HEK293T (cell line): ENCODE results near the gene SNCAIP.

Experiments
- HDGF ChIP-seq: fragments of 450-650 bp; IDR thresholded peaks from 2 replicates; pipeline ENCODE4 v1.6.1; 2017; ENCODE audit warnings: antibody characterized with exemption, borderline replicate concordance
- L3MBTL2 ChIP-seq: fragments of 450-650 bp; conservative IDR thresholded peaks from 2 replicates; pipeline ENCODE4 v1.6.1; 2016; ENCODE audit warnings: mild to moderate bottlenecking
- SP1 ChIP-seq: fragments of 450-650 bp; IDR thresholded peaks from 2 replicates; pipeline ENCODE4 v1.6.1; 2017
- ZNF384 ChIP-seq: fragments of 450-650 bp; IDR thresholded peaks from 2 replicates; pipeline ENCODE4 v1.6.1; 2016
- TF ChIP-seq, protein P1 (sequence below): fragments of 450-650 bp; IDR thresholded peaks from 2 replicates; pipeline ENCODE4 v1.6.1; 2016

DNA sequence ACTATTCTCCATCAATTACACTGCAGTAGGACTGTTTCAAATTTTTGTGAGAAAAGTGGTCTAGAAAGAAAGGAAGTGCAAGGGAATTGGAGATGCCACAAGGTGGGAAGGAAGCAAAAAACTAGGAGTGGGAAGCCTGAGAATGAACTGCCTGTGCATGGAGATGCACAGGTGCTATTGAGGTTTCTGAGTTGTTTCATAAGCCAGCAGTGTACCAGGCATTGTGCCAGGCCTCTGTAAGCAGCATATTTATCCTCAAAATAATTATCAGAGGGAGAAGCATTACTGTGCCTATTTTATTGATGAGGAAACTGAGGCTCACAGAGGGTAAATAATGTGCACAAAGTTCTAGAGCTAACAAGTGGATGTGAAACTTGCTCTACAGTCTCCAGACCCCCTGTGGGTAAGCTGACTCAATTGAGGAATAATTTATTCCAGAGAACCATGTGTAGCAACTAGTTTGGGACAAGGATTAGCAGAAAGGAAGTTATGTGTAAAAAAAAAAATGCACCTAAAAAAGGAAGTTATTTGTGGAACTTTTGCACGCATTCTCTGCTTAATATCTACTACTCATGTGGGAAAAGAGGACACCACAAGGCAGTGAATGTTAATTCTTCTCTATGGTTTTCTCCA lies 96.7 kb downstream of the SNCAIP start:
- TF ChIP-seq HDGF: no peak
- no peak for TF ChIP-seq L3MBTL2
- no peak for TF ChIP-seq SP1
- TF ChIP-seq, protein P1, sequence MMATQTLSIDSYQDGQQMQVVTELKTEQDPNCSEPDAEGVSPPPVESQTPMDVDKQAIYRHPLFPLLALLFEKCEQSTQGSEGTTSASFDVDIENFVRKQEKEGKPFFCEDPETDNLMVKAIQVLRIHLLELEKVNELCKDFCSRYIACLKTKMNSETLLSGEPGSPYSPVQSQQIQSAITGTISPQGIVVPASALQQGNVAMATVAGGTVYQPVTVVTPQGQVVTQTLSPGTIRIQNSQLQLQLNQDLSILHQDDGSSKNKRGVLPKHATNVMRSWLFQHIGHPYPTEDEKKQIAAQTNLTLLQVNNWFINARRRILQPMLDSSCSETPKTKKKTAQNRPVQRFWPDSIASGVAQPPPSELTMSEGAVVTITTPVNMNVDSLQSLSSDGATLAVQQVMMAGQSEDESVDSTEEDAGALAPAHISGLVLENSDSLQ: no peak
- no peak for TF ChIP-seq ZNF384
